A549 treated with DMSO at 1 μM for 4 hours (cell line): ENCODE measurements around the gene CDC42EP4. TPM values are rescaled to one million over a fixed set of nuclear protein-coding genes. Genes with fewer than 3 reads are reported as not detected.

Experiments
- total RNA-seq: library from RNA; stranded (reverse); fragments of 200-300 nt; extraction: Qiagen RNA extraction; gene quantifications from 5 replicates; pipeline ENCODE4 v1.2.3, GENCODE V29; 2022; ENCODE audit warnings: low read depth

Gene CDC42EP4
- total RNA-seq, result 61.1 to 81.4 TPM (median 76.1 TPM) in 5 replicates

GRCh38 chr17:73311781-73312641 is at the start of gene CDC42EP4:
Gene CDC42EP4, minus strand, starts transcription at chr17:73312001. Its CDS starts 25,501 bp downstream, at chr17:73286500.

GRCh38 chr17:73261617-73261951 is 50.2 kb downstream of the CDC42EP4 start, which contains the start of gene CPSF4L:
Gene CPSF4L, minus strand, starts transcription at chr17:73261880. Its CDS starts 62 bp downstream, at chr17:73261818.

Other genes starting within 250 kb of the CDC42EP4 start
- 15.1 to 18.3 TPM (median 17.0 TPM) in 5 replicates for gene SLC39A11, start 219.3 kb downstream of the CDC42EP4 start, total RNA-seq
- 0.08 to 0.17 TPM (median 0.11 TPM) in 5 replicates for gene SSTR2, start 147.0 kb downstream of the CDC42EP4 start, total RNA-seq
- 16.7 to 22.3 TPM (median 21.3 TPM) in 5 replicates for gene COG1, start 118.9 kb downstream of the CDC42EP4 start, total RNA-seq
- gene CPSF4L, start 50.1 kb downstream of the CDC42EP4 start, total RNA-seq, result not detected in 5 replicates